Panc1 (cell line): ENCODE measurements around the gene ULBP2.

ENCODE experiments used
- TF ChIP-seq, protein P1 (sequence below), 2 experiments: IDR thresholded peaks; 2 replicates each; pipeline ENCODE4 v1.6.1; 2011 to 2012; ENCODE audit warnings: low read depth in 2 of 2, control low read depth in 1 of 2, low read length in 1 of 2, mild to moderate bottlenecking in 1 of 2, moderate library complexity in 1 of 2; ENCODE audit not compliant: insufficient read depth in 1 of 2
- TF ChIP-seq, protein P2 (sequence below): fragments of 450-650 bp; IDR thresholded peaks from 2 replicates; pipeline ENCODE4 v1.5.1; 2017; ENCODE audit warnings: mild to moderate bottlenecking

GRCh38 chr6:149990212-149990660 lies 48.4 kb downstream of the ULBP2 start:
- TF ChIP-seq, protein P1, sequence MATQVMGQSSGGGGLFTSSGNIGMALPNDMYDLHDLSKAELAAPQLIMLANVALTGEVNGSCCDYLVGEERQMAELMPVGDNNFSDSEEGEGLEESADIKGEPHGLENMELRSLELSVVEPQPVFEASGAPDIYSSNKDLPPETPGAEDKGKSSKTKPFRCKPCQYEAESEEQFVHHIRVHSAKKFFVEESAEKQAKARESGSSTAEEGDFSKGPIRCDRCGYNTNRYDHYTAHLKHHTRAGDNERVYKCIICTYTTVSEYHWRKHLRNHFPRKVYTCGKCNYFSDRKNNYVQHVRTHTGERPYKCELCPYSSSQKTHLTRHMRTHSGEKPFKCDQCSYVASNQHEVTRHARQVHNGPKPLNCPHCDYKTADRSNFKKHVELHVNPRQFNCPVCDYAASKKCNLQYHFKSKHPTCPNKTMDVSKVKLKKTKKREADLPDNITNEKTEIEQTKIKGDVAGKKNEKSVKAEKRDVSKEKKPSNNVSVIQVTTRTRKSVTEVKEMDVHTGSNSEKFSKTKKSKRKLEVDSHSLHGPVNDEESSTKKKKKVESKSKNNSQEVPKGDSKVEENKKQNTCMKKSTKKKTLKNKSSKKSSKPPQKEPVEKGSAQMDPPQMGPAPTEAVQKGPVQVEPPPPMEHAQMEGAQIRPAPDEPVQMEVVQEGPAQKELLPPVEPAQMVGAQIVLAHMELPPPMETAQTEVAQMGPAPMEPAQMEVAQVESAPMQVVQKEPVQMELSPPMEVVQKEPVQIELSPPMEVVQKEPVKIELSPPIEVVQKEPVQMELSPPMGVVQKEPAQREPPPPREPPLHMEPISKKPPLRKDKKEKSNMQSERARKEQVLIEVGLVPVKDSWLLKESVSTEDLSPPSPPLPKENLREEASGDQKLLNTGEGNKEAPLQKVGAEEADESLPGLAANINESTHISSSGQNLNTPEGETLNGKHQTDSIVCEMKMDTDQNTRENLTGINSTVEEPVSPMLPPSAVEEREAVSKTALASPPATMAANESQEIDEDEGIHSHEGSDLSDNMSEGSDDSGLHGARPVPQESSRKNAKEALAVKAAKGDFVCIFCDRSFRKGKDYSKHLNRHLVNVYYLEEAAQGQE (IDR thresholded peaks at IDR 0.05; ENCODE audit: insufficient read depth in 1 of 2, low read depth in 2 of 2, low read length in 1 of 2) = no peak
- TF ChIP-seq, protein P2, sequence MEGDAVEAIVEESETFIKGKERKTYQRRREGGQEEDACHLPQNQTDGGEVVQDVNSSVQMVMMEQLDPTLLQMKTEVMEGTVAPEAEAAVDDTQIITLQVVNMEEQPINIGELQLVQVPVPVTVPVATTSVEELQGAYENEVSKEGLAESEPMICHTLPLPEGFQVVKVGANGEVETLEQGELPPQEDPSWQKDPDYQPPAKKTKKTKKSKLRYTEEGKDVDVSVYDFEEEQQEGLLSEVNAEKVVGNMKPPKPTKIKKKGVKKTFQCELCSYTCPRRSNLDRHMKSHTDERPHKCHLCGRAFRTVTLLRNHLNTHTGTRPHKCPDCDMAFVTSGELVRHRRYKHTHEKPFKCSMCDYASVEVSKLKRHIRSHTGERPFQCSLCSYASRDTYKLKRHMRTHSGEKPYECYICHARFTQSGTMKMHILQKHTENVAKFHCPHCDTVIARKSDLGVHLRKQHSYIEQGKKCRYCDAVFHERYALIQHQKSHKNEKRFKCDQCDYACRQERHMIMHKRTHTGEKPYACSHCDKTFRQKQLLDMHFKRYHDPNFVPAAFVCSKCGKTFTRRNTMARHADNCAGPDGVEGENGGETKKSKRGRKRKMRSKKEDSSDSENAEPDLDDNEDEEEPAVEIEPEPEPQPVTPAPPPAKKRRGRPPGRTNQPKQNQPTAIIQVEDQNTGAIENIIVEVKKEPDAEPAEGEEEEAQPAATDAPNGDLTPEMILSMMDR = no peak
